ENCODE measurements around the gene ASB1.

ASB1 gene

DNA sequence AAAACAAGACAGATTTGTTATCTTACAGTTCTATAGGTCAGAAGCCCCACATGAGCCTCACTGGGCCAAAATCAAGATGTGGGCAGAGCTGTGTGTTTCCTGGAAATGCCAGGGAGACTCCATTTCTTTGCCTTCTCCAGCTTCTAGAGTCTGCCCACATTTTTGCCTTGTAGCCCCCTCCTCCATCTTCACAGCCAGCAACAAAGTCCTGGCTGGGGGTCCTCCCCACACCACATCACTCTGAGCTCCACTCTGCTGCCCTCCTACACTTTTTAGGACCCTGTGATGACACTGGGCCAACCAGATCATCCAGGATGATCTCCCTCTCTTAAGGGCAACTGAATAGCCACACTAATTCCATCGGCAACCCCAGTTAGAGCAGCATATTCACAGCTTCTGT, 34.3 kb downstream of the ASB1 start:
- H3K9me2 ChIP-seq (ENCODE audit: low read depth, low read length), result no peaks in the 10 kb centered on the region
- no peaks in the 10 kb centered on the region for H3K9me3 ChIP-seq (ENCODE audit: low read length)
- H3K79me2 ChIP-seq (ENCODE audit: insufficient read depth, low read length), result no peaks in the 10 kb centered on the region
- no peak for TF ChIP-seq EZH2 (IDR thresholded peaks at IDR 0.05; ENCODE audit: borderline replicate concordance, low read length)
- TF ChIP-seq, protein P1, sequence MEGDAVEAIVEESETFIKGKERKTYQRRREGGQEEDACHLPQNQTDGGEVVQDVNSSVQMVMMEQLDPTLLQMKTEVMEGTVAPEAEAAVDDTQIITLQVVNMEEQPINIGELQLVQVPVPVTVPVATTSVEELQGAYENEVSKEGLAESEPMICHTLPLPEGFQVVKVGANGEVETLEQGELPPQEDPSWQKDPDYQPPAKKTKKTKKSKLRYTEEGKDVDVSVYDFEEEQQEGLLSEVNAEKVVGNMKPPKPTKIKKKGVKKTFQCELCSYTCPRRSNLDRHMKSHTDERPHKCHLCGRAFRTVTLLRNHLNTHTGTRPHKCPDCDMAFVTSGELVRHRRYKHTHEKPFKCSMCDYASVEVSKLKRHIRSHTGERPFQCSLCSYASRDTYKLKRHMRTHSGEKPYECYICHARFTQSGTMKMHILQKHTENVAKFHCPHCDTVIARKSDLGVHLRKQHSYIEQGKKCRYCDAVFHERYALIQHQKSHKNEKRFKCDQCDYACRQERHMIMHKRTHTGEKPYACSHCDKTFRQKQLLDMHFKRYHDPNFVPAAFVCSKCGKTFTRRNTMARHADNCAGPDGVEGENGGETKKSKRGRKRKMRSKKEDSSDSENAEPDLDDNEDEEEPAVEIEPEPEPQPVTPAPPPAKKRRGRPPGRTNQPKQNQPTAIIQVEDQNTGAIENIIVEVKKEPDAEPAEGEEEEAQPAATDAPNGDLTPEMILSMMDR (IDR thresholded peaks at IDR 0.05; ENCODE audit: low read length), result no peak
- H3K4me1 ChIP-seq (ENCODE audit: insufficient read depth, low read length, severe bottlenecking), result no peaks in the 10 kb centered on the region
- H3F3A ChIP-seq (ENCODE audit: insufficient read depth, low read length), result no peaks in the 10 kb centered on the region
- no peak overlapping the region for H3K9ac ChIP-seq (ENCODE audit: low read length)
- H3K27ac ChIP-seq (ENCODE audit: low read depth, low read length, poor library complexity, severe bottlenecking), result no peak overlapping the region
- H3K4me2 ChIP-seq (ENCODE audit: low read length), result no peak overlapping the region
- no peak overlapping the region for H2AFZ ChIP-seq (ENCODE audit: low read length)
- H4K20me1 ChIP-seq (ENCODE audit: insufficient read depth, low read length), result no peaks in the 10 kb centered on the region
- no peaks in the 10 kb centered on the region for H3K27me3 ChIP-seq (ENCODE audit: insufficient read depth, low read length)
- H3K36me3 ChIP-seq (ENCODE audit: insufficient read depth, low read length), result no peaks in the 10 kb centered on the region
- no peak overlapping the region for H3K4me3 ChIP-seq (ENCODE audit: low read depth, low read length, poor library complexity, severe bottlenecking)

DNA sequence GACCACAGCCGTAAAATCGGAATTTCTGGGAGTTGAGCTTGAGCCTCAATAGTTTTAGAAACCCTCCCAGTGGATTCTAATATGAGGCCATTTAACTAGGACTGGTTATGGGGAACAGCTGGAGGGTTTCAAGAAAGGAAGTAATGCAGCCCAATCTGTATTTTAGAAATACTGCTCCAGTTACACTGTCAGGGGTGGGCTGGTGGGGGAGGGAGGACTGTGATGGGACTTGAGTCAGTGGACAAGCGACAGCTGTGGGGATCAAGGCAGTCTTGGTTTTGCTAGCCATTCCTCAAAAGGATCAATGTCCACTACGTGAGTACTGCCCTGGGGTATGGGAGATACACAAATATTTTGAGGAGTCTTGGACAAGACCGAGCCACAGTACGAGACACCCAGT, 34.8 kb downstream of the ASB1 start:
- Histone ChIP-seq H3K4me3 (ENCODE audit: low read depth, low read length, poor library complexity, severe bottlenecking) (no peak overlapping the region), H3K27ac (ENCODE audit: low read depth, low read length, poor library complexity, severe bottlenecking) (no peak overlapping the region), H4K20me1 (ENCODE audit: insufficient read depth, low read length) (no peaks in the 10 kb centered on the region), H3K9ac (ENCODE audit: low read length) (no peak overlapping the region), H3K9me3 (ENCODE audit: low read length) (no peaks in the 10 kb centered on the region), H3F3A (ENCODE audit: insufficient read depth, low read length) (no peaks in the 10 kb centered on the region), H3K79me2 (ENCODE audit: insufficient read depth, low read length) (no peaks in the 10 kb centered on the region), H3K4me2 (ENCODE audit: low read length) (no peak overlapping the region), H3K27me3 (ENCODE audit: insufficient read depth, low read length) (no peaks in the 10 kb centered on the region), H3K9me2 (ENCODE audit: low read depth, low read length) (no peaks in the 10 kb centered on the region), H2AFZ (ENCODE audit: low read length) (no peak overlapping the region), H3K4me1 (ENCODE audit: insufficient read depth, low read length, severe bottlenecking) (no peaks in the 10 kb centered on the region), H3K36me3 (ENCODE audit: insufficient read depth, low read length) (no peaks in the 10 kb centered on the region)
- no peak for TF ChIP-seq EZH2 (IDR thresholded peaks at IDR 0.05; ENCODE audit: borderline replicate concordance, low read length)
- TF ChIP-seq, protein P1 (IDR thresholded peaks at IDR 0.05; ENCODE audit: low read length), result no peak

DNA sequence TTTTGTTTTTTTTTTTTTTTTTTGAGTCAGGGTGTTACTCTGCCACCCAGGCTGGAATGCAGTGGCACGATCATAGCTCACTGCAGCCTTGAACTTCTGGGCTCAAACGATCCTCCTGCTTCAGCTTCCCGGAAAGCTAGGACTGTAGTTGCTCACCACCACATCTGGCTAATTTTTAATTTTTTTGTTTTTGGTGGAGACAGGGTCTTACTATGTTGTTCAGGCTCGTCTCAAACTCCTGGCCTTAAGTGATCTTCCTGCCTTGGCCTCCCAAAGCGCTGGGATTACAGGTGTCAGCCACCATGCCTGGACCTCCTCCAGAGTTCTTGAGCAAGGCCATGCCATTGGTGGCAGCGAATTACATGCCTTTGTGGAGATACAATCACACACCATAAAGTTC, 35.2 kb downstream of the ASB1 start:
- Histone ChIP-seq H3K9me2 (ENCODE audit: low read depth, low read length) (no peaks in the 10 kb centered on the region), H3K36me3 (ENCODE audit: insufficient read depth, low read length) (no peaks in the 10 kb centered on the region), H3F3A (ENCODE audit: insufficient read depth, low read length) (no peaks in the 10 kb centered on the region), H2AFZ (ENCODE audit: low read length) (no peak overlapping the region), H3K4me3 (ENCODE audit: low read depth, low read length, poor library complexity, severe bottlenecking) (no peak overlapping the region), H3K4me1 (ENCODE audit: insufficient read depth, low read length, severe bottlenecking) (no peaks in the 10 kb centered on the region), H3K79me2 (ENCODE audit: insufficient read depth, low read length) (no peaks in the 10 kb centered on the region), H3K4me2 (ENCODE audit: low read length) (no peak overlapping the region), H3K9ac (ENCODE audit: low read length) (no peak overlapping the region), H3K9me3 (ENCODE audit: low read length) (no peaks in the 10 kb centered on the region), H3K27me3 (ENCODE audit: insufficient read depth, low read length) (no peaks in the 10 kb centered on the region), H4K20me1 (ENCODE audit: insufficient read depth, low read length) (no peaks in the 10 kb centered on the region), H3K27ac (ENCODE audit: low read depth, low read length, poor library complexity, severe bottlenecking) (no peak overlapping the region)
- TF ChIP-seq EZH2 (IDR thresholded peaks at IDR 0.05; ENCODE audit: borderline replicate concordance, low read length), result no peak

DNA sequence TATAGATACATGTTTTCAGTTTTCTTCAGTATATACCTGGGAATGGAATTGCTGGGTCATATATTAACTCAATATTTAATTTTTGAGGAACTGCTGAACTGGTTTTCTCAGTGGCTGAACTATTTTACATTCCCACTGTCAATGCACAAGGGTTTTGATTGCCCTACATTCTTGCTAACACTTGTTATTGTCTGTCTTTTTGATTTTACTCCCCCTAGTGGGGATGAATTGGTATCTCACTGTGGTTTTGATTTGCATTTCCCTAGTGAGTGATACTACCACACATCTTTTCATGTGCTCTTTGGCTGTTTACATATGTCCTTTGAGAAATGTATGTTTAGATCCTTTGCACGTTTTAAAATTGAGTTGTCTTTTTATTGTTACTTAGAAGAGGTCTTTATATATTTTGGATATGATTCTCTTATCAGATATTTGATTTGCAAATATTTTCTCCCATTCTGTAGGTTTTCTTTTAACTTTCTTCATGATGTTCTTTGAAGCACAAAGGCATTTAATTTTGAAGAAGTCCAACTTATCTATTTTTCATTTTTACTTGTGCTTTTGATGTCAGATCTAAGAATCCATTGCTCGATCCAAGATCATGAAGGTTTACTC, 36.2 kb downstream of the ASB1 start:
- Histone ChIP-seq H3K4me3 (ENCODE audit: low read depth, low read length, poor library complexity, severe bottlenecking) (no peak overlapping the region), H4K20me1 (ENCODE audit: insufficient read depth, low read length) (no peaks in the 10 kb centered on the region), H3K9me3 (ENCODE audit: low read length) (no peaks in the 10 kb centered on the region), H3K27ac (ENCODE audit: low read depth, low read length, poor library complexity, severe bottlenecking) (no peak overlapping the region), H3K9me2 (ENCODE audit: low read depth, low read length) (no peaks in the 10 kb centered on the region), H3K79me2 (ENCODE audit: insufficient read depth, low read length) (no peaks in the 10 kb centered on the region), H2AFZ (ENCODE audit: low read length) (no peak overlapping the region), H3F3A (ENCODE audit: insufficient read depth, low read length) (no peaks in the 10 kb centered on the region), H3K27me3 (ENCODE audit: insufficient read depth, low read length) (no peaks in the 10 kb centered on the region), H3K9ac (ENCODE audit: low read length) (no peak overlapping the region), H3K4me1 (ENCODE audit: insufficient read depth, low read length, severe bottlenecking) (no peaks in the 10 kb centered on the region), H3K4me2 (ENCODE audit: low read length) (no peak overlapping the region), H3K36me3 (ENCODE audit: insufficient read depth, low read length) (no peaks in the 10 kb centered on the region; the same call in 1 of the 2 replicates)
- TF ChIP-seq EZH2 (IDR thresholded peaks at IDR 0.05; ENCODE audit: borderline replicate concordance, low read length), result no peak
- TF ChIP-seq, protein P1 (IDR thresholded peaks at IDR 0.05; ENCODE audit: low read length), result peak; percentile 70

All from OCI-LY1 (cell line).